GM12873 (cell line): ENCODE data around the gene PRF1.

Experiments used
- TF ChIP-seq, protein P1 (sequence below): IDR thresholded peaks from 2 replicates; pipeline ENCODE4 v1.5.1; 2012; ENCODE audit warnings: low read depth, mild to moderate bottlenecking, moderate library complexity, low read length, control low read depth; ENCODE audit not compliant: insufficient read depth; ENCODE audit errors: missing control alignments

PRF1 gene

DNA sequence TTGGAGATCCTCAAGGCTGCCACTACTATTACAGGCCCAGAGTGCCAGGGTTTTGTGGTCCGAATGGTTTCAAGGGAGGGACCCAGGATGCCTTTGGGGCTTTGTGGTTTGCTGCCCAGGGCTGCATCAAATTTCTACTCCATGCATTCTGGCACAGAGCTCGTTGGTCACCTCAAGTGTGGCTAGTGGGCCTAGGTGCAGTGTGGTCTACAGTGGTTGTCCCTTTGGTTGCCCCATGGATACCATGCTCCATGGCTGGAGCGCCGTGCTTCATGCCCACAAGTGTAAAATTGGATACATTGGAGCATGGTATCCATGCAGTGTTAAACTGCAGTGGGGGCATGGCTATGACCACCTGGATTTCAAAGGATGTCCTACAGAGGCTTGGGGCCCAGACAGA, 5.4 kb upstream of the PRF1 start:
- TF ChIP-seq, protein P1, sequence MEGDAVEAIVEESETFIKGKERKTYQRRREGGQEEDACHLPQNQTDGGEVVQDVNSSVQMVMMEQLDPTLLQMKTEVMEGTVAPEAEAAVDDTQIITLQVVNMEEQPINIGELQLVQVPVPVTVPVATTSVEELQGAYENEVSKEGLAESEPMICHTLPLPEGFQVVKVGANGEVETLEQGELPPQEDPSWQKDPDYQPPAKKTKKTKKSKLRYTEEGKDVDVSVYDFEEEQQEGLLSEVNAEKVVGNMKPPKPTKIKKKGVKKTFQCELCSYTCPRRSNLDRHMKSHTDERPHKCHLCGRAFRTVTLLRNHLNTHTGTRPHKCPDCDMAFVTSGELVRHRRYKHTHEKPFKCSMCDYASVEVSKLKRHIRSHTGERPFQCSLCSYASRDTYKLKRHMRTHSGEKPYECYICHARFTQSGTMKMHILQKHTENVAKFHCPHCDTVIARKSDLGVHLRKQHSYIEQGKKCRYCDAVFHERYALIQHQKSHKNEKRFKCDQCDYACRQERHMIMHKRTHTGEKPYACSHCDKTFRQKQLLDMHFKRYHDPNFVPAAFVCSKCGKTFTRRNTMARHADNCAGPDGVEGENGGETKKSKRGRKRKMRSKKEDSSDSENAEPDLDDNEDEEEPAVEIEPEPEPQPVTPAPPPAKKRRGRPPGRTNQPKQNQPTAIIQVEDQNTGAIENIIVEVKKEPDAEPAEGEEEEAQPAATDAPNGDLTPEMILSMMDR = no peak

- TF ChIP-seq, protein P1 = no peak
Measured at GRCh38 chr10:70605161-70605560, 2.6 kb upstream of the PRF1 start.

DNA sequence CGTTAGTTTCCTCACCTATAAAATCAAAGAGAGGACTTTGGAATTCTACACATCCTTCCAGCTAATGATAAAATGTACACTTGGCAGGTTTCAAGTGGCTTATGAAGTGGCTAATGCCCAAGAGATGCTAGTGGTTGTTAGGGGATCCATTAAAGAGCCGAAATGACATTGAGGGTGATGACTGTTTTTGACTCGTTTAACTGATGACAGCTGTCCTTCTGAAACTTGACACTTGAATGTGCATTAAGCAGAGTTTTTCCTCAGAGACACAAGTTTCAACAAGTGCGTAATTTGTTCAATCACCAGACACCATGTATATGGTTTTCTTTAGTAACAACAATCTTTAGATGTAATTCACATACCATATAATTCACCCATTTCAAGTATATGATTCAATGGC, 1.6 kb upstream of the PRF1 start:
- TF ChIP-seq, protein P1 = no peak

DNA sequence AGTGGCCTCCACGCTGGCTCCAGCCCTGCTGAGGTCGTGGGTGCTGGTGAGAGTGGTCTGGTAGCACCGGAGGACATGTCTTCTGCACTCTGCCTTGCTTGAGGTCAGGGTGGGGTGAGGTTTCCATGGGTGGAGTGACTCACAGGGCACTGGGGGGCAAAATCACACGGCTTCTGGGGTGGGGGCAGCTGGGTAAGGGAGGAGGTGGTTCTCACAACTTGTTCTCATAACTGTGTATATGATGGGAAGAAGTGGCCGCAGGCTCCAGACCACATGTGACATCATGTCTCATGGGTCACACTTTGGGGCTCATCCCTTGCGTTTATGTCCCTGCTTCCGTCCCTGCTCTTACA, 884 bp upstream of the PRF1 start:
- TF ChIP-seq, protein P1 = no peak

DNA sequence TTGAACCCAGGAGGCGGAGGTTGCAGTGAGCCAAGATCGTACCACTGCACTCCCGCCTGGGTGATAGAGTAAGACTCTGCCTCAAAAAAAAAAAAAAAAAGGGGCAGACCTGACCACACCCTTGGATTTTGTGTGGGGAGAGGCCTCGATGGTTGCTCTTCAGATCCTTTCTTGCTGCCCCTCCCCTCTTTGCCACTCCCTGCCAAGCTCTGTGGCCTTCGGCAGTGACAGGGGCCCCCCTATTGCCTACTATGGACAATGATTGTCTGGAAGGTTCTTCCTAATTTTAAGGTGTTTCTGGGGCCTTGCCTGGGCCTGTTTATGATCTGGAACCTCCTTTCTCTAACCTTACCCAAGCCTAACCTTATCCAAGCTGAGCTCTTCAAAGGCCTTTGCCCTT, 795 bp downstream of the PRF1 start:
- TF ChIP-seq, protein P1 = no peak

DNA sequence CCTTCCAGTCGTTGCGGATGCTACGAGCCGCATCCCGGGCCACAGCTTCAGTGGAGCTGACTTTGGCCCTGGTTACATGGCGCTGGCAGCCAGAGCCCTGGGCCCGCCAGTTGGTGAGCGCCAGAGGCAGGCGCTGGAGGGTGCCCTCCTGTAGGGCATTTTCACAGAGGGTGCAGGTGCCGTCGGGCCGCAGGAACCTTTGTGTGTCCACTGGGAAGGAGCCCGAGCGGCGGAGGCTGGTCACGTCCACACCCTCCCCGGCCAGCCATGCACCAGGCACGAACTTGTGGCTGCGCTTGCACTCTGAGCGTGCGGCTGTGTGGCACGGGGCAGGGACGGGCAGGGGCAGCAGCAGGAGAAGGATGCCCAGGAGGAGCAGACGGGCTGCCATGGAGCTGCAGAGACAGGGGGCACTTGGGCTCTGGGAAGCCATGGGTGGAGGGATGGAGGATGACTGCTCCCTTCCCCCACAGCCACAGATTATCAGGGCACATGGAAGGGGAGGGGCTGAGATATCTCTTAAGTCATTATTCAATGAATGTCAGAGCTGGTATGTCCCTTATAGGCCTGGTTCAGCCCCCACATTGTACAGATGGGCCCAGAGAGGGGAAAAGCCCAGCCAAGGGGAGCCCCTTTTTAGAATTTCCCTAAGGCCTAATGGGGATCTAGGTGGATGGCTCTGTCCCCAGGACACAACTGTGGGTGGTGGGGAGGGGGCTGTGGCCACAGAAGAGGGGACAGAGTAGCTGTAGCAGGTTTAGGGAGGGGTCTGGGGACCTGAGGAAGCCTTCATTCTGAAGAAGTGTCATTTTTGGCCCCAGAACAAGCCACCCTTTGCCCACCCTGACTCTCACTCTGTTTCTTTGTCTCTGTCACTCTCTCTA, 1.8 kb downstream of the PRF1 start:
- TF ChIP-seq, protein P1 = no peak

DNA sequence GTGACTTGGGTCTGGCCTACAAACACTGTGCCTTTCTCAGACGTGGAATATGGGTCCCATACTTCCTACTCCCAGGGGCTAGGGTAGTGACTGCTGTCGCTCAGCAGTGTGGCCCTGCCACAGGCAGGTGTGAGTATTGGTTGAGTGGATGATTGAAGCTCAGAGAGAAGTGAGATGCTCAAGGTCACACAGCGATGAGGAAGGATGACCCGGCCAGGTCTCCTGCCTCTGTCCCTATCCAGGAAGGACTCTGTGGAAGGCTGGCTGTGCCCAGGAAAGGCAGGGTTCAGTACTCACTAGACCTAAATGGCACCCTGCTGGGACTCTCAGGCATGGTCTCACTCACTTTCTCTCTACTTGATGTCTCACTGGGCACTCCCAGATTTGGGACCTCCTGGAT, 2.8 kb downstream of the PRF1 start:
- TF ChIP-seq, protein P1 = no peak
